Neural crest cell (in vitro differentiated cells): Measurements from ENCODE around the gene CACNA2D2. TPM values are rescaled to one million over a fixed set of nuclear protein-coding genes. Genes with fewer than 3 reads are reported as not detected.

Experiments used
- DNase-seq: peaks from one replicate; pipeline ENCODE4 v3.0.0; 2021; ENCODE audit warnings: low read depth, mixed read lengths, low spot score
- H3K27ac Mint-ChIP-seq: one replicate; pipeline ENCODE4 v1.8.0; 2021; ENCODE audit warnings: mild to moderate bottlenecking, mixed read lengths; ENCODE audit not compliant: unreplicated experiment
- H3K27me3 Mint-ChIP-seq: 2 replicates; pipeline ENCODE4 v1.8.0; 2021; ENCODE audit warnings: low read depth, mild to moderate bottlenecking, mixed read lengths
- H3K36me3 Mint-ChIP-seq: 2 replicates; pipeline ENCODE4 v1.8.0; 2021; ENCODE audit warnings: low read depth, mild to moderate bottlenecking, mixed read lengths
- H3K4me1 Mint-ChIP-seq: 2 replicates; pipeline ENCODE4 v1.8.0; 2021; ENCODE audit warnings: mixed read lengths
- H3K4me3 Mint-ChIP-seq: one replicate; pipeline ENCODE4 v1.8.0; 2021; ENCODE audit warnings: mild to moderate bottlenecking, mixed read lengths
- H3K9me3 Mint-ChIP-seq: 2 replicates; pipeline ENCODE4 v1.8.0; 2021; ENCODE audit warnings: mixed read lengths
- CTCF ChIP-seq: fragments of 200-600 bp; sonication (generic); conservative IDR thresholded peaks from 2 replicates; pipeline ENCODE4 v1.5.0; 2021; ENCODE audit warnings: antibody characterized with exemption, mild to moderate bottlenecking
- total RNA-seq: library from RNA; stranded (reverse); gene quantifications from 2 replicates; pipeline ENCODE4 v1.2.1, GENCODE V29; 2021

CACNA2D2 gene
- total RNA-seq, 1 donor from 2014 or later: 8.7 TPM

DNA sequence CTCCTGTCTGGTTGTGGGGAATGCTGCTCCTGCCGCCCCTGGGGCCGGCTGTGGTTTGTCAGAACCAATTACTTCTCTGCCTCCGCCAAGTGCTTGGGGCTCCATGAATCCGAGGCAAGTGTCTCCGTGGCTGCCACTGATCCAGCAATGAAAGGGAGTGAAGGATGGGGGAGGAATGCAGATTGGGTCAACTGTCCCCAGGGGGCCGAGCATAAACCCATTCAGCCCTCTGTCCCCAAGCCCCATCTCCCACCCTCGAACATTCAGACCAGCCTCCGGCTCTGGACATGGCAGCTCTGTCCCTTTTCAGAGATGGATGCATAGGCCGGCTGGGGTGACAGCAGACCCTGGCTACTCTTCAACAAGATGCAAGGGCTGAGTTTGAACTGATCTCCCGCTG lies 35.5 kb downstream of the CACNA2D2 start:
- no peak overlapping the region for H3K4me3 Mint-ChIP-seq
- no peak for DNase-seq
- H3K9me3 Mint-ChIP-seq: no peaks in the 10 kb centered on the region
- TF ChIP-seq CTCF: no peak
- H3K36me3 Mint-ChIP-seq: no peaks in the 10 kb centered on the region
- H3K27ac Mint-ChIP-seq: no peak overlapping the region
- no peaks in the 10 kb centered on the region for H3K4me1 Mint-ChIP-seq
- no peaks in the 10 kb centered on the region for H3K27me3 Mint-ChIP-seq

DNA sequence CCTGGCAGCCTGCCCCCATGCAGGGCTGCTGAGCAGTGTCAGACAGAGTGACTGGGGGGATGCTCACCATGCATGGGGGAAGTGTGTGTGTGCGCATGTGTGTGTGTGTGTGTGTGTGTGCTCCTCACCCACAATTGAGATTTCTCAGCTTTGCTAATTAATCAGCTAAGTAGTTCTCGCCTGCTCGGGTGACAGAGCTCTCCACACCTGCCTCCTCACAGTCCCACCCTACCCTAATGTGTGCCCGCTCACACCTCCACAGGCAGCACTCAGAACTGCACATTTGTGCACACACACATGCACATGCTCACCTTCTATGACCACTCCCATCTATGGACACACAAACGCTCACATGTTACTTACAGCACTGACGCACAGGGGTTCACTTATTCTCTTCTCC lies 37.3 kb downstream of the CACNA2D2 start:
- Mint-ChIP-seq H3K9me3 (no peaks in the 10 kb centered on the region), H3K27me3 (no peaks in the 10 kb centered on the region), H3K36me3 (no peaks in the 10 kb centered on the region), H3K4me3 (no peak overlapping the region), H3K4me1 (no peaks in the 10 kb centered on the region), H3K27ac (no peak overlapping the region)
- TF ChIP-seq CTCF: no peak
- DNase-seq: no peak

DNA sequence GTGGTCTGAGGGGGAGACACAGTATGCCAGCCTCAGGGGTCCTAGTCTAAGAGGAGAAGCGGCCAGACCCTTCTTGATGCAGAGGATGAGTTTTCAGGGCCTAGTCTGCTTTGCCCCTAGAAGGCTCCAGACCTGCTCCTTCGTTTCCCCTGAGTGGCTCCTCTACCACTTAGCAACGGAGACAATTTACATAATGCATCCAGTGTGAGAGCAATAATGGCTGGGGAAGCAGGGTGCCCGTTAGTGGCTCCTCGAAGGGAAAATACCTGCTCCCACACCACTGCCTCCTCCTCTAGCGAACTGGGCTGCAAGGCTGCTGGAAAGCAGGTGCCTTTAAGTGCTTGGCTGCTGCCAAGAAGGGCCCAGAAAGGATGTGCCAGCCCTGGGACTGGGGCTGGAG lies 38.9 kb downstream of the CACNA2D2 start:
- H3K4me3 Mint-ChIP-seq: no peak overlapping the region
- H3K27ac Mint-ChIP-seq: no peak overlapping the region
- TF ChIP-seq CTCF: no peak
- no peaks in the 10 kb centered on the region for H3K36me3 Mint-ChIP-seq
- peaks cover 4% of the 10 kb centered on the region for H3K4me1 Mint-ChIP-seq
- H3K9me3 Mint-ChIP-seq: no peaks in the 10 kb centered on the region
- no peaks in the 10 kb centered on the region for H3K27me3 Mint-ChIP-seq
- DNase-seq: no peak

DNA sequence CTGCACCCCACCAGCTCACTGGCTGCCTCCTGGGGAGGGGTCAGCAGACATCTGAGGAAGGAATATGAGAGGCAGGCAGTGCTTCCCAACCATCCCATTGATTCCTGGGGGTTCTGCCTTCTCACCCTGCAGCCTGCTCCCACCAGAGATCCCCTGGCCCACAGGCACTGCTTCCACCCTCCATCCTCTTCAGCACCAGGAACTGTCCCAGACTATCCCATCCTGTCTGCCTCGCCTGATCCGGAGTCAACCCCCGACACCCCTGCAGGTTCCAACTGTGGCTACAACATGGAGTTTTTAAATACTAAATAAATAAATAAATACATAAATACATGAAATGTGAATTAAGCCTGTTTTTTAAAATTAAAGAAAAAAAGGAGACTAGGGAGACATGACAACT lies 43.6 kb downstream of the CACNA2D2 start:
- no peak for DNase-seq
- peaks cover 8% of the 10 kb centered on the region for H3K4me1 Mint-ChIP-seq
- TF ChIP-seq CTCF: no peak
- H3K9me3 Mint-ChIP-seq: no peaks in the 10 kb centered on the region
- H3K4me3 Mint-ChIP-seq: no peak overlapping the region
- no peak overlapping the region for H3K27ac Mint-ChIP-seq
- no peaks in the 10 kb centered on the region for H3K27me3 Mint-ChIP-seq
- no peaks in the 10 kb centered on the region for H3K36me3 Mint-ChIP-seq

GRCh38 chr3:50457988-50458387 lies 45.4 kb downstream of the CACNA2D2 start:
- Mint-ChIP-seq H3K4me1 (peaks cover 10% of the 10 kb centered on the region), H3K36me3 (no peaks in the 10 kb centered on the region), H3K9me3 (no peaks in the 10 kb centered on the region), H3K4me3 (no peak overlapping the region), H3K27me3 (no peaks in the 10 kb centered on the region), H3K27ac (no peak overlapping the region)
- no peak for DNase-seq
- TF ChIP-seq CTCF: no peak
